Stimulated activated CD8-positive, alpha-beta memory T cell treated with anti-CD3 and anti-CD28 coated beads, Interleukin-7, amount 100 ng/mL, for 48 hours (primary cell): ENCODE data around the gene SLC49A3.
"Not testable (repeated sequence)": the region's sequence is repeated elsewhere in the genome, so short reads cannot be mapped to it uniquely, and the experiment has no call there.

ENCODE experiments used
- DNase-seq, 2 donors: peaks; one replicate each; pipeline ENCODE4 v3.0.0-alpha.2; 2020; ENCODE audit warnings: low read depth in 1 of 2; ENCODE audit errors: extremely low read depth in 1 of 2

Gene SLC49A3

GRCh38 chr4:688854-689681, at the start of gene SLC49A3:
Gene SLC49A3, minus strand, starts transcription at chr4:689151. Its CDS starts 24 bp downstream, at chr4:689127.
- DNase-seq: no peak

- not testable (repeated sequence) for DNase-seq
These were observed 47.6 kb upstream of the SLC49A3 start for GRCh38 chr4:736561-736960.

GRCh38 chr4:735583-735982, 46.6 kb upstream of the SLC49A3 start:
- no peak for DNase-seq

- DNase-seq: no peak
These were observed 46.0 kb upstream of the SLC49A3 start for GRCh38 chr4:734951-735350.

- DNase-seq: no peak
These were observed 45.1 kb upstream of the SLC49A3 start for GRCh38 chr4:734075-734474.

- DNase-seq: no peak
These were observed 44.7 kb upstream of the SLC49A3 start for GRCh38 chr4:733631-733980.

- DNase-seq: no peak
These were observed 44.1 kb upstream of the SLC49A3 start for GRCh38 chr4:732911-733630.

- no peak for DNase-seq
These were observed 43.5 kb upstream of the SLC49A3 start for GRCh38 chr4:732486-732885.

- DNase-seq: not testable (repeated sequence)
These were observed 43.0 kb upstream of the SLC49A3 start for GRCh38 chr4:731954-732353.

GRCh38 chr4:730946-731904, 42.3 kb upstream of the SLC49A3 start:
- not testable (repeated sequence) for DNase-seq

- DNase-seq: no peak
These were observed 41.6 kb upstream of the SLC49A3 start for GRCh38 chr4:730511-730910.

- no peak for DNase-seq
These were observed 40.7 kb upstream of the SLC49A3 start for GRCh38 chr4:729336-730315.

GRCh38 chr4:727576-727975, 38.6 kb upstream of the SLC49A3 start:
- no peak for DNase-seq

- DNase-seq: no peak
These were observed 37.9 kb upstream of the SLC49A3 start for GRCh38 chr4:726838-727237.

GRCh38 chr4:726235-726787, 37.4 kb upstream of the SLC49A3 start:
- DNase-seq: no peak

- no peak for DNase-seq
These were observed 36.7 kb upstream of the SLC49A3 start for GRCh38 chr4:725391-726234.

- DNase-seq: no peak
These were observed 35.0 kb upstream of the SLC49A3 start for GRCh38 chr4:723751-724530.

- DNase-seq: no peak
These were observed 34.0 kb upstream of the SLC49A3 start for GRCh38 chr4:722851-723360.
